Upper lobe of right lung (tissue), 1 donor: ENCODE data around the gene NTF3. TPM values are rescaled to one million over a fixed set of nuclear protein-coding genes. Genes with fewer than 3 reads are reported as not detected.

Experiments used
- ATAC-seq: fragments of 200-7000 bp; cut with Tn5 transposase; one replicate; pipeline ENCODE4 v1.9.1; 2020; ENCODE audit warnings: mild to moderate bottlenecking, moderate library complexity
- DNase-seq: peaks from one replicate; pipeline ENCODE4 v3.0.0-alpha.2; 2020
- H3K27ac ChIP-seq: fragments of 200-600 bp; one replicate; pipeline ENCODE4 v1.8.0; 2022
- H3K27me3 ChIP-seq: fragments of 200-600 bp; one replicate; pipeline ENCODE4 v1.8.0; 2022; ENCODE audit warnings: mild to moderate bottlenecking
- H3K36me3 ChIP-seq: fragments of 200-600 bp; one replicate; pipeline ENCODE4 v1.8.0; 2022
- H3K4me1 ChIP-seq: fragments of 200-600 bp; one replicate; pipeline ENCODE4 v1.8.0; 2022
- H3K4me3 ChIP-seq: fragments of 200-600 bp; one replicate; pipeline ENCODE4 v1.8.0; 2022; ENCODE audit warnings: mild to moderate bottlenecking
- H3K9me3 ChIP-seq: fragments of 200-600 bp; one replicate; pipeline ENCODE4 v1.8.0; 2022
- CTCF ChIP-seq: fragments of 200-600 bp; IDR thresholded peaks from one replicate; pipeline ENCODE4 v1.8.0; 2022; ENCODE audit warnings: antibody characterized with exemption
- intact Hi-C: fragments of 100-400 bp; cut with DNase I; formaldehyde crosslinking; loops from one replicate; pipeline ENCODE4 v1.11.0; 2022
- total RNA-seq: library from RNA; stranded (reverse); fragmentation: NEBNext Ultra II Directional; extraction: Animal tissue kit (Norgen Biotek cat#: 25700); gene quantifications from one replicate; pipeline ENCODE4 v1.2.1, GENCODE V29; 2021
- donor health status: DM: no; HTN: yes; CAD: no; lungs with severe emphysema.

NTF3 gene
- total RNA-seq, 1 donor from 2014 or later, result 0.93 TPM

- intact Hi-C loops, result loop anchor here (10.0 kb wide), 1 partner anchor 270 kb away; no protein-coding TSS in a partner anchor
- Histone ChIP-seq H3K36me3 (no peaks in the 10 kb centered on the region), H3K4me1 (no peaks in the 10 kb centered on the region)
Observed at GRCh38 chr12:5444520-5444919, 12.6 kb downstream of the NTF3 start.

GRCh38 chr12:5447320-5447719 is 15.4 kb downstream of the NTF3 start:
- Histone ChIP-seq H3K4me3 (no peak overlapping the region), H3K27me3 (peaks cover 4% of the 10 kb centered on the region), H3K27ac (no peak overlapping the region), H3K4me1 (no peaks in the 10 kb centered on the region), H3K9me3 (no peaks in the 10 kb centered on the region), H3K36me3 (no peaks in the 10 kb centered on the region)
- ATAC-seq, result no peak
- intact Hi-C loops, result loop anchor here (10.0 kb wide), 1 partner anchor 273 kb away; no protein-coding TSS in a partner anchor
- DNase-seq, result no peak
- TF ChIP-seq CTCF, result no peak

More at GRCh38 chr12:5444520-5444919, 12.6 kb downstream of the NTF3 start:
- peaks cover under 1% of the 10 kb centered on the region for H3K27me3 ChIP-seq
- no peak overlapping the region for H3K4me3 ChIP-seq
- no peak for DNase-seq
- TF ChIP-seq CTCF, result no peak
- no peak for ATAC-seq
- no peak overlapping the region for H3K27ac ChIP-seq
- H3K9me3 ChIP-seq, result no peaks in the 10 kb centered on the region

GRCh38 chr12:5451251-5451650 is 19.3 kb downstream of the NTF3 start:
- intact Hi-C loops, result no loop called here
- DNase-seq, result no peak
- Histone ChIP-seq H3K4me3 (no peak overlapping the region), H3K27ac (no peak overlapping the region), H3K9me3 (no peaks in the 10 kb centered on the region), H3K4me1 (no peaks in the 10 kb centered on the region), H3K36me3 (no peaks in the 10 kb centered on the region), H3K27me3 (peaks cover 4% of the 10 kb centered on the region)
- TF ChIP-seq CTCF, result no peak
- ATAC-seq, result no peak

- Histone ChIP-seq H3K4me1 (peaks cover 4% of the 10 kb centered on the region), H3K36me3 (no peaks in the 10 kb centered on the region), H3K27ac (no peak overlapping the region), H3K9me3 (no peaks in the 10 kb centered on the region), H3K4me3 (no peak overlapping the region), H3K27me3 (peaks cover 4% of the 10 kb centered on the region)
- DNase-seq, result no peak
- ATAC-seq, result no peak
- intact Hi-C loops, result no loop called here
- TF ChIP-seq CTCF, result no peak
Observed at GRCh38 chr12:5452569-5452968, 20.7 kb downstream of the NTF3 start.

- intact Hi-C loops, result no loop called here
- Histone ChIP-seq H3K36me3 (no peaks in the 10 kb centered on the region), H3K4me1 (peaks cover 4% of the 10 kb centered on the region), H3K27ac (no peak overlapping the region), H3K27me3 (peaks cover 4% of the 10 kb centered on the region), H3K9me3 (no peaks in the 10 kb centered on the region), H3K4me3 (no peak overlapping the region)
- ATAC-seq, result no peak
- no peak for DNase-seq
- no peak for TF ChIP-seq CTCF
Observed at GRCh38 chr12:5453466-5453865, 21.6 kb downstream of the NTF3 start.

GRCh38 chr12:5455045-5455444 is 23.1 kb downstream of the NTF3 start:
- no peak for ATAC-seq
- no peak overlapping the region for H3K4me3 ChIP-seq
- H3K4me1 ChIP-seq, result peaks cover 4% of the 10 kb centered on the region

More at GRCh38 chr12:5455045-5455444, 23.1 kb downstream of the NTF3 start:
- no peak for TF ChIP-seq CTCF
- Histone ChIP-seq H3K9me3 (no peaks in the 10 kb centered on the region), H3K27me3 (peaks cover 2% of the 10 kb centered on the region), H3K27ac (no peak overlapping the region), H3K36me3 (no peaks in the 10 kb centered on the region)
- intact Hi-C loops, result no loop called here
- DNase-seq, result no peak
